Measurements from ENCODE around the gene NPHP4. TPM values are rescaled to one million over a fixed set of nuclear protein-coding genes. Genes with fewer than 3 reads are reported as not detected.
A peak's percentile ranks its signal among the peaks of the same experiment; 100 is the strongest.

NPHP4 gene
- polyA plus RNA-seq, 1 of the 3 experiments (the other 2 are of a cell fraction): 7.0 TPM

DNA sequence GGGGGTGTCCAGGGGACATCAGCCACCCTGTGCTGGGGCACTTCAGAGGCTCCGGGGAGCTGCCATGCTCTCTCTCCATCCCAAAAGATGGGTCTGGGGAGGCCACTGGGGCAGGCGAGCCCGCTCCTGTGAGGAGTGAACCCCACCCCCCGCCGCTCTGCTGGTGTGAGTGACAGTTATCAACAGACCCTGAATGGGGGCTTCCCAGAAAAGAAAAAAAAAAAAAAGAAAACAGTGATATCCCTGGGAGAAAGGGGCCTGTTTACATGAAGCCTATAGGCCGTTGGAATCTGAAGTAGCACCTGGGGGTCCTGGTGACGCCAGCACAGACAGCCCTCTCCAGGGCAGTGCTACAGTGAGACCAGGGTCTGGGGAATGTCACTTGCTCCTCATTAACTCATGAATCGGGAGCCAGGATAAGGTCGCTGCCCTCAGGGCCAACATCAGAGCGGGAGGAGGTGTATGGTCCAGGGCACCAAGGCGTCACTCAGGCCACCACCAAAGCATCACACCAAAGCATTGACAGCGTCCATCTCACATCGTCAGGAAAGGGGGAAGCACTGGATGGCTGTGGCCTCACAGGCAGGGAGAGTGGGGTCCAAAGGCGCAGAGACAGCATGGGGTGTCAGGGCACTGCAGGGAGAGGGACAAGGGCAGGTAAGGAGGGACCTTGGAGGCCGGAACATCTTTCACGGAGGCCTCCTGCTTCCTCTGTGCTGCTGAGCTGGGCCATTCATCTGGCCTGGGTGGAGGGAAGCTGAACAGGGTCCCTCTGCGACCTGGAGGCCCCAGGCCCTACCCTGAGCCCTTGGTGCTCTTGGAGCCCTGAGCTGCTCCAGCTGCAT lies 8.4 kb upstream of the NPHP4 start:
- peaks cover 0 to 43% of the 10 kb centered on the region in 2 experiments; a peak in 1 of 4 replicates for H3K4me1 ChIP-seq (ENCODE audit: control insufficient read depth in 1 of 2, insufficient read depth in 2 of 2, low read depth in 1 of 2, low read length in 1 of 2)
- H3F3A ChIP-seq (replicated peaks; ENCODE audit: insufficient read depth): no peaks in the 10 kb centered on the region
- no peaks in the 10 kb centered on the region for H3K27me3 ChIP-seq (ENCODE audit: insufficient read depth)
- TF ChIP-seq SIN3A (IDR thresholded peaks at IDR 0.05; ENCODE audit: borderline replicate concordance, low read depth, low read length) (no peak), ZBTB33 (IDR thresholded peaks at IDR 0.05; ENCODE audit: borderline replicate concordance, low read depth) (no peak), FOXJ3 (CRISPR knock-in tag; IDR thresholded peaks at IDR 0.05) (0 out of 2 replicates have a peak, but pooled peaks have one; percentile 63)
- no peaks in the 10 kb centered on the region for H3K9me3 ChIP-seq
- 86% methylated on average over 13 of the region's 17 CpGs for WGBS (ENCODE audit: low lambda C conversion rate)
- CTCF ChIA-PET: interaction anchor here (1.4 to 1.5 kb wide), 2 partner anchors 11 to 24 kb away, joined by 4 read pairs; no protein-coding TSS in a partner anchor
- H3K9me2 ChIP-seq: no peaks in the 10 kb centered on the region
- POLR2A ChIA-PET: no interaction called here
- peak overlapping the region in 1 of 2 experiments; percentile 47; a peak in 1 of 4 replicates for H3K27ac ChIP-seq (ENCODE audit: low read depth in 2 of 2, low read length in 1 of 2)
- no peak overlapping the region for H2AFZ ChIP-seq (ENCODE audit: low read depth)
- no peak overlapping the region for H3K4me2 ChIP-seq
- H3K36me3 ChIP-seq (replicated peaks in 1 of 2; ENCODE audit: control insufficient read depth in 1 of 2, insufficient read depth in 2 of 2, low read length in 1 of 2): no peaks in the 10 kb centered on the region
- H4K20me1 ChIP-seq (ENCODE audit: insufficient read depth): no peaks in the 10 kb centered on the region
- H3K9ac ChIP-seq: no peak overlapping the region
- no peaks in the 10 kb centered on the region for H3K79me2 ChIP-seq (ENCODE audit: insufficient read depth)
- DNase-seq: peak; percentile 80
- no peak overlapping the region for H3K4me3 ChIP-seq (ENCODE audit: low read depth in 2 of 2, low read length in 1 of 2)

DNA sequence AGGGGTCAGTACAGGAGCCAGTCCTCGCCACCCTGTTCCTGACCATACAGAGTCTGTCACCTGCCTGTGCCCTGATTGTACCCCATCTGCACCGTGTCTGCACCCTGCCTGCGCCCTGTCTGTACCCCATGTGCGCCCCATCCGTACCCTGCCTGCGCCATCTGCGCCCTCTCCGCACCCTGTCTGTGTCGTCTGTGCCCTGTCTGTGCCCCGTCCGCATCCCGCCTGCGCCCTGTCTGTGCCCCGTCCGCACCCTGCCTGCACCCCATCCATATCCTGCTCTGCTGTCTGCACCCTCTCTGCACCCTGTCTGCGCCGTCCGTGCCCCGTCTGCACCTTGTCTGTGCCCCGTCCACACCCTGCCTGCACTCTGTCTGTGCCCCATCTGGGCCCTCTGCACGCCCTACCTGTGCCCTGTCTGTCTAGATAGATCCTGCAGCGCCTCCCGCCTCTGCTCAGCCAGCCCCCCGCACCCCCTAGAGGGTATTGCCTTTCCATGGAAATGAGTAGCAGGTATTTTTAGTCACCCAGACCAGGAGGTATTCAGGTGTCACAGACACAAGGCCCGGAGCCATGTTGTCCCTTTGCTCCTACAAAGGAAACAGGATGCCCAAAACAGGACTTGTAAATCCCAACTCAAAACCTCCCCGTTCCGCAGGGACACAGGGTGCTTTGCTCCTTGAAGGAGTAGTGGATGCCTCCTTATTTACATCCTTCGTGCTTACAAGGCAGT lies 7.7 kb upstream of the NPHP4 start:
- ChIA-PET CTCF (interaction anchor here (0.6 to 1.4 kb wide), 2 partner anchors 24 to 34 kb away, joined by 3 to 7 read pairs; no protein-coding TSS in a partner anchor), POLR2A (no interaction called here)
- TF ChIP-seq TEAD4 (IDR thresholded peaks at IDR 0.05; ENCODE audit: borderline replicate concordance, insufficient read depth) (no peak), PBX3 (IDR thresholded peaks at IDR 0.05) (no peak), RCOR1 (IDR thresholded peaks at IDR 0.05; ENCODE audit: low read length) (no peak), TCF12 (IDR thresholded peaks at IDR 0.05) (no peak), REST (IDR thresholded peaks at IDR 0.05; ENCODE audit: low read depth, low read length) (no peak), MXI1 (IDR thresholded peaks at IDR 0.05; ENCODE audit: low read depth, low read length) (no peak), CHD2 (IDR thresholded peaks at IDR 0.05; ENCODE audit: low read length, partially characterized antibody) (no peak), NRF1 (IDR thresholded peaks at IDR 0.05; ENCODE audit: low read depth, low read length) (no peak), FOSL2 (IDR thresholded peaks at IDR 0.05; ENCODE audit: borderline replicate concordance, low read depth) (no peak), ZBTB33 (IDR thresholded peaks at IDR 0.05; ENCODE audit: borderline replicate concordance, low read depth) (no peak), USF2 (IDR thresholded peaks at IDR 0.05; ENCODE audit: borderline replicate concordance, low read depth, low read length) (no peak)

More for the DNA sequence above, 7.7 kb upstream of the NPHP4 start:
- H3K4me1 ChIP-seq (ENCODE audit: control insufficient read depth in 1 of 2, insufficient read depth in 2 of 2, low read depth in 1 of 2, low read length in 1 of 2): peaks cover 0 to 43% of the 10 kb centered on the region in 2 experiments; a peak in 1 of 4 replicates
- H3K9me2 ChIP-seq: no peaks in the 10 kb centered on the region
- no peaks in the 10 kb centered on the region for H3K27me3 ChIP-seq (ENCODE audit: insufficient read depth)
- no peaks in the 10 kb centered on the region for H3K79me2 ChIP-seq (ENCODE audit: insufficient read depth)
- H2AFZ ChIP-seq (ENCODE audit: low read depth): no peak overlapping the region
- H3K9me3 ChIP-seq: no peaks in the 10 kb centered on the region
- no peaks in the 10 kb centered on the region for H3K36me3 ChIP-seq (replicated peaks in 1 of 2; ENCODE audit: control insufficient read depth in 1 of 2, insufficient read depth in 2 of 2, low read length in 1 of 2)
- no peak for DNase-seq
- WGBS (ENCODE audit: low lambda C conversion rate): 87% methylated on average over 26 of the region's 28 CpGs
- no peaks in the 10 kb centered on the region for H4K20me1 ChIP-seq (ENCODE audit: insufficient read depth)
- H3F3A ChIP-seq (replicated peaks; ENCODE audit: insufficient read depth): no peaks in the 10 kb centered on the region
- no peak overlapping the region for H3K4me3 ChIP-seq (ENCODE audit: low read depth in 2 of 2, low read length in 1 of 2)
- peak overlapping the region in 1 of 2 experiments; percentile 43; a peak in 1 of 4 replicates for H3K27ac ChIP-seq (ENCODE audit: low read depth in 2 of 2, low read length in 1 of 2)
- H3K9ac ChIP-seq: no peak overlapping the region
- no peak overlapping the region for H3K4me2 ChIP-seq
